PC-3 (cell line): ENCODE results near the gene CRAMP1. TPM values are rescaled to one million over a fixed set of nuclear protein-coding genes. Genes with fewer than 3 reads are reported as not detected.

Experiments used
- ATAC-seq: fragments of 200-7000 bp; cut with Tn5 transposase; 2 replicates; pipeline ENCODE4 v1.9.1; 2020; ENCODE audit warnings: mild to moderate bottlenecking, moderate library complexity
- BruUV-seq: library from RNA; stranded (reverse); fragments of 400-500 nt; replicated peaks from 2 replicates; lab custom pipeline; 2021; lab: Mats Ljungman, UMichigan
- CTCF ChIA-PET: fragments of 300-600 bp; sonication (Branson Sonifier 250); formaldehyde crosslinking; loops from one replicate; lab custom pipeline; 2022; ENCODE audit warnings: antibody characterized with exemption; lab: Charles Lee
- POLR2A ChIA-PET: fragments of 300-600 bp; sonication (Branson Sonifier 250); formaldehyde crosslinking; loops from one replicate; lab custom pipeline; 2022; ENCODE audit warnings: antibody characterized with exemption; ENCODE audit not compliant: unreplicated experiment; lab: Charles Lee
- DNase-seq: peaks from one replicate; pipeline ENCODE4 v3.0.0-alpha.2; 2015
- H2AFZ ChIP-seq: fragments of 300-600 bp; sonication (generic); 2 replicates; pipeline ENCODE4 v1.6.0; 2016; ENCODE audit warnings: antibody characterized with exemption, low read length
- H3F3A ChIP-seq: fragments of 300-600 bp; sonication (generic); one replicate; pipeline ENCODE4 v1.6.0; 2017; ENCODE audit warnings: antibody characterized with exemption, low read length, control low read depth, mild to moderate bottlenecking; ENCODE audit not compliant: unreplicated experiment
- H3K27ac ChIP-seq: fragments of 300-600 bp; sonication (generic); 2 replicates; pipeline ENCODE4 v1.5.1; 2016; ENCODE audit warnings: mild to moderate bottlenecking, low read length
- H3K27me3 ChIP-seq: fragments of 300-600 bp; sonication (generic); 2 replicates; pipeline ENCODE4 v1.6.1; 2016; ENCODE audit warnings: low read length, mixed read lengths
- H3K36me3 ChIP-seq: fragments of 300-600 bp; sonication (generic); 2 replicates; pipeline ENCODE4 v1.6.1; 2016; ENCODE audit warnings: low read depth, mixed run types, low read length, mixed read lengths
- H3K4me1 ChIP-seq: fragments of 300-600 bp; sonication (generic); 2 replicates; pipeline ENCODE4 v1.5.1; 2016; ENCODE audit warnings: low read length; ENCODE audit not compliant: insufficient read depth
- H3K4me2 ChIP-seq: fragments of 300-600 bp; sonication (generic); 2 replicates; pipeline ENCODE4 v1.6.0; 2016; ENCODE audit warnings: low read length
- H3K4me3 ChIP-seq: fragments of 300-600 bp; sonication (generic); 2 replicates; pipeline ENCODE4 v1.5.1; 2016; ENCODE audit warnings: mild to moderate bottlenecking, low read length, mixed read lengths
- H3K79me2 ChIP-seq: fragments of 300-600 bp; sonication (generic); 2 replicates; pipeline ENCODE4 v1.6.1; 2017; ENCODE audit warnings: low read length, mixed read lengths
- H3K9ac ChIP-seq: fragments of 300-600 bp; sonication (generic); 2 replicates; pipeline ENCODE4 v1.6.0; 2016; ENCODE audit warnings: mild to moderate bottlenecking, low read length
- H3K9me2 ChIP-seq: fragments of 300-600 bp; sonication (generic); replicated peaks from 2 replicates; pipeline ENCODE4 v1.6.1; 2016; ENCODE audit warnings: mixed run types, low read length, mixed read lengths
- H3K9me3 ChIP-seq: fragments of 300-600 bp; sonication (generic); 2 replicates; pipeline ENCODE4 v1.6.1; 2016; ENCODE audit warnings: low read length, mixed read lengths
- H4K20me1 ChIP-seq: fragments of 300-600 bp; sonication (generic); 2 replicates; pipeline ENCODE4 v1.6.1; 2016; ENCODE audit warnings: low read length, mixed read lengths
- EZH2 ChIP-seq: fragments of 300-600 bp; sonication (generic); IDR thresholded peaks from one replicate; pipeline ENCODE4 v1.6.1; 2017; ENCODE audit warnings: antibody characterized with exemption, mild to moderate bottlenecking, low read length; ENCODE audit not compliant: unreplicated experiment
- EZH2phosphoT487 ChIP-seq: fragments of 300-600 bp; sonication (generic); IDR thresholded peaks from 2 replicates; pipeline ENCODE4 v1.6.1; 2018; ENCODE audit warnings: mild to moderate bottlenecking, antibody characterized with exemption, low read length, borderline replicate concordance
- intact Hi-C: fragments of 100-400 bp; cut with micrococcal nuclease; formaldehyde crosslinking; loops from 2 replicates; pipeline ENCODE4 v1.9.0; 2023
- total RNA-seq: library from RNA; depleted of rRNA; stranded (reverse); fragments of >200 nt; gene quantifications from 2 replicates; pipeline ENCODE4 v1.2.3, GENCODE V29; 2014
- TF ChIP-seq, protein P1 (sequence below): fragments of 300-600 bp; sonication (generic); conservative IDR thresholded peaks from 2 replicates; pipeline ENCODE4 v1.5.1; 2017; ENCODE audit warnings: antibody characterized with exemption, low read depth, mild to moderate bottlenecking, low read length

The CRAMP1 gene
- total RNA-seq, 1 experiment from 2014 or later = 8.5 TPM

DNA sequence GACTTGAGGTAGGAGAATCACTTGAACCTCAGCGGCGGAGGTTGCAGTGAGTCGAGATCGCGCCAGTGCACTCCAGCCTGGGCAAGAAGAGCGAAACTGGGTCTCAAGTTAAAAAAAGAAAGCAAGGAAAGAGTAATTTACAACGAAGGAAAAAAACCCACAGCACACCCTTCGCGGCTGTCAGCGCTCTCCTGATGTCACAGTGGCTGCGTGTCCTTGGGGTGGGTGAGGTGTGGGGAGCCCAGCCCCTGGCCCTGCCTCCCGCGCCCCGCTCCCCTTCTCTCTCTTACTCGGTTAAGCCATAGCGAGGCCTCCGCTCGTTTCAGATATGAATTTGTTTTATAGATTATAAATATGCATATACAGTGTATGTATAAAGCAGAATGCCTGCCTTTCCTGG lies 65.2 kb downstream of the CRAMP1 start:
- H3K9ac ChIP-seq = peak overlapping the region; percentile 22; the same call in 1 of the 2 replicates
- H3K4me2 ChIP-seq = peak overlapping the region; percentile 85

DNA sequence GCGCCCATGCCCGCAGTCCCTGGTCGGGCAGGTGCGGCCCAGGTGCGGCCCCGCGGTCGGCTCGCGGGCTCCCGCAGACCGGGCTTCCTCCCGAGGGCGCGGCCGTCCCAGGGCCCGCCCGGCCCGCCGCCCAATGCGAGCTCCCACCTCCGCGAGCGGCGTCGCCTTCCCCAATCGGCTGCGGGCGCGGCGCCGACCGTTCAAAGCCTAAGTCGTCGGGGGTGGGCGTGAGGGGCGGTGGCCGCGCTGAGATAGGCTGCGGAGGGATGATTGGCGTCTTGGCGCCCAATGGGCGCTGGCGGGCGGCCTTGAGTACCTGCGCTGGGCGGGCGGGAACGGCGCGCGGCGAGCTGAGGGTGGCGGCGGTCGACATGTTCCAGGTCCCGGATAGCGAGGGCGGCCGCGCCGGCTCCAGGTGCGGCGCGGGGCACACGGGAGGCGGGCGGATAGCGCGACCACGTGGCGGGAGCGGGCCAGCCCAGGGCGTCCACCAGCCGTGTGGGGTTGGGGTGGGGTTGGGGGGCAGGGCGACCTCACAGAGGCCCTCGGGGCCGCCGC lies 65.9 kb downstream of the CRAMP1 start, which contains the start of gene JPT2:
TSS of gene JPT2 (plus strand) at position 338 of the 558 bp plus-strand sequence. CDS start at position 372, 34 bp downstream.
- Histone ChIP-seq H3K4me3 (peak within 1 kb of the TSS; percentile 76), H3K36me3 (peaks cover 3% of the 10 kb centered on the region; the same call in 1 of the 2 replicates), H3K9me2 (no peaks in the 10 kb centered on the region), H3K27me3 (no peaks in the 10 kb centered on the region), H3K9me3 (no peaks in the 10 kb centered on the region), H3K4me1 (peaks cover 29% of the 10 kb centered on the region), H3K4me2 (peak within 1 kb of the TSS; percentile 99), H3K79me2 (peaks cover 47% of the 10 kb centered on the region), H3K27ac (peak within 1 kb of the TSS; percentile 76), H3F3A (no peaks in the 10 kb centered on the region), H4K20me1 (peaks cover 9% of the 10 kb centered on the region; the same call in 1 of the 2 replicates), H2AFZ (0 out of 2 replicates have a peak within 1 kb of the TSS, but pooled peaks have one; percentile 57), H3K9ac (peak within 1 kb of the TSS; percentile 96)
- TF ChIP-seq EZH2phosphoT487 (no peak), EZH2 (no peak)
- TF ChIP-seq, protein P1, sequence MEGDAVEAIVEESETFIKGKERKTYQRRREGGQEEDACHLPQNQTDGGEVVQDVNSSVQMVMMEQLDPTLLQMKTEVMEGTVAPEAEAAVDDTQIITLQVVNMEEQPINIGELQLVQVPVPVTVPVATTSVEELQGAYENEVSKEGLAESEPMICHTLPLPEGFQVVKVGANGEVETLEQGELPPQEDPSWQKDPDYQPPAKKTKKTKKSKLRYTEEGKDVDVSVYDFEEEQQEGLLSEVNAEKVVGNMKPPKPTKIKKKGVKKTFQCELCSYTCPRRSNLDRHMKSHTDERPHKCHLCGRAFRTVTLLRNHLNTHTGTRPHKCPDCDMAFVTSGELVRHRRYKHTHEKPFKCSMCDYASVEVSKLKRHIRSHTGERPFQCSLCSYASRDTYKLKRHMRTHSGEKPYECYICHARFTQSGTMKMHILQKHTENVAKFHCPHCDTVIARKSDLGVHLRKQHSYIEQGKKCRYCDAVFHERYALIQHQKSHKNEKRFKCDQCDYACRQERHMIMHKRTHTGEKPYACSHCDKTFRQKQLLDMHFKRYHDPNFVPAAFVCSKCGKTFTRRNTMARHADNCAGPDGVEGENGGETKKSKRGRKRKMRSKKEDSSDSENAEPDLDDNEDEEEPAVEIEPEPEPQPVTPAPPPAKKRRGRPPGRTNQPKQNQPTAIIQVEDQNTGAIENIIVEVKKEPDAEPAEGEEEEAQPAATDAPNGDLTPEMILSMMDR = no peak
- intact Hi-C loops = loop anchor here (2.0 to 5.0 kb wide), 2 partner anchors 27 to 94 kb away; partner anchors contain the start of genes EME2, MRPS34 and NME3
- ATAC-seq (peak; percentile 86), DNase-seq (peak; percentile 95)
- ChIA-PET POLR2A (interaction anchor here (0.5 to 1.5 kb wide), 9 partner anchors 12 to 376 kb away, joined by 3 to 26 read pairs (median 4); partner anchors contain the start of genes CRAMP1, IFT140, MAPK8IP3 and NUBP2), CTCF (interaction anchor here (0.7 kb wide), 1 partner anchor 12 kb away, joined by 12 read pairs; no protein-coding TSS in a partner anchor)
- no TSS peak for BruUV-seq

More for the DNA sequence above, 65.2 kb downstream of the CRAMP1 start:
- DNase-seq (no peak), ATAC-seq (no peak)
- Histone ChIP-seq H3K4me1 (peaks cover 29% of the 10 kb centered on the region), H4K20me1 (peaks cover 9% of the 10 kb centered on the region; the same call in 1 of the 2 replicates), H2AFZ (no peak overlapping the region), H3K9me3 (no peaks in the 10 kb centered on the region), H3K79me2 (peaks cover 41% of the 10 kb centered on the region), H3K4me3 (peak overlapping the region; percentile 76), H3K27me3 (no peaks in the 10 kb centered on the region), H3K9me2 (no peaks in the 10 kb centered on the region), H3K27ac (no peak overlapping the region), H3K36me3 (peaks cover 6% of the 10 kb centered on the region; the same call in 1 of the 2 replicates), H3F3A (no peaks in the 10 kb centered on the region)
- POLR2A ChIA-PET = interaction anchor here (0.5 to 1.5 kb wide), 6 partner anchors 28 to 376 kb away, joined by 3 to 26 read pairs (median 4); partner anchors contain the start of genes MAPK8IP3, NUBP2 and SPSB3
- CTCF ChIA-PET = no interaction called here
- no TSS peak for BruUV-seq
- intact Hi-C loops = loop anchor here (5.0 kb wide), 1 partner anchor 95 kb away; the partner anchor contains the start of genes EME2, MRPS34 and NME3
- TF ChIP-seq EZH2phosphoT487 (no peak), EZH2 (no peak)
- TF ChIP-seq, protein P1 = no peak
